Adrenal gland (tissue), 12 donors: ENCODE measurements around the gene CHMP2A. TPM values are rescaled to one million over a fixed set of nuclear protein-coding genes. Genes with fewer than 3 reads are reported as not detected.
A peak's percentile ranks its signal among the peaks of the same experiment; 100 is the strongest.

Source experiments
- DNase-seq, 7 donors: peaks; one replicate each; pipeline ENCODE4 v3.0.0-alpha.2; 2019 to 2020
- H3K27ac ChIP-seq, 5 donors: fragments of 200-600 bp; sonication (generic) in 4 of 5; 1 replicate in 3 of 5; 2 replicates in 2 of 5; pipeline versions ENCODE4 v1.5.1 to v1.8.0; 2016 to 2020; ENCODE audit warnings: mild to moderate bottlenecking in 1 of 5
- H3K27me3 ChIP-seq: fragments of 200-600 bp; 2 replicates; pipeline ENCODE4 v1.8.0; 2021
- H3K36me3 ChIP-seq, 2 donors: fragments of 200-600 bp; replicated peaks in 1 of 2; 1 replicate in 1 of 2; 2 replicates in 1 of 2; pipeline versions ENCODE4 v1.5.1 to v1.8.0; 2018 to 2022
- H3K4me1 ChIP-seq, 2 donors: fragments of 200-600 bp; replicated peaks in 1 of 2; 1 replicate in 1 of 2; 2 replicates in 1 of 2; pipeline versions ENCODE4 v1.5.1 to v1.8.0; 2018 to 2021
- H3K4me3 ChIP-seq, 4 donors: fragments of 200-600 bp; sonication (generic) in 3 of 4; one replicate each; pipeline ENCODE4 v1.5.1; 2016 to 2018
- H3K9me3 ChIP-seq, 3 donors: fragments of 200-600 bp; sonication (generic) in 1 of 3; replicated peaks in 1 of 3; 1 replicate in 2 of 3; 2 replicates in 1 of 3; pipeline versions ENCODE4 v1.5.1 to v1.8.0; 2016 to 2021
- CTCF ChIP-seq, 6 experiments: fragments of 450-650 bp in 4 of 6; fragments of 200-600 bp in 2 of 6; sonication (generic) in 1 of 6; IDR thresholded peaks; 1 replicate in 5 of 6; 2 replicates in 1 of 6; pipeline versions ENCODE4 v1.5.1 to v1.8.0; 2016 to 2021; ENCODE audit warnings: antibody characterized with exemption in 6 of 6, mild to moderate bottlenecking in 2 of 6, moderate library complexity in 1 of 6
- POLR2A ChIP-seq, 2 donors: fragments of 450-650 bp; IDR thresholded peaks; one replicate each; pipeline ENCODE4 v1.6.1; 2017; ENCODE audit warnings: antibody characterized with exemption in 2 of 2, mild to moderate bottlenecking in 2 of 2, moderate library complexity in 1 of 2
- WGBS, 4 donors: extraction: QIAGEN DNeasy Blood & Tissue Kit in 2 of 4; methylation state at CpG; one replicate each; pipeline versions ENCODE4 v1.1.5 to v1.1.7; 2013 to 2017; 5-methylcytosine and 5-hydroxymethylcytosine counted together
- intact Hi-C, 2 donors: fragments of 100-400 bp; cut with DNase I; formaldehyde crosslinking; loops; one replicate each; pipeline versions ENCODE4 v1.14.1 to v1.15.0; 2022 to 2023
- polyA plus RNA-seq, 3 donors: library from polyadenylated mRNA; stranded (reverse); fragments of 200-250 nt in 2 of 3; fragments of 350-450 nt in 1 of 3; fragmentation: Illumina TruSeq in 1 of 3; extraction: RNeasy Lipid Tissue Mini Kit (QIAGEN cat#74804) in 1 of 3; gene quantifications; one replicate each; pipeline ENCODE4 v1.2.3, GENCODE V29; 2013 to 2014
- total RNA-seq, 9 donors: library from RNA; depleted of rRNA in 4 of 9; stranded (reverse); fragments of >200 nt in 4 of 9; fragments of 120-200 nt in 1 of 9; fragmentation: NEBNext Ultra II Directional in 1 of 9; extraction: Animal tissue kit (Norgen Biotek cat#: 25700) in 1 of 9; gene quantifications; one replicate each; pipeline versions ENCODE4 v1.1.0 to v1.2.4, GENCODE V29; 2013 to 2023
- donor health status: healthy with polysubstance abuse.
- donor health status: Bipolar disorder and iron deficiency.
- donor health status: DM: yes; HTN: yes; CAD: no.
- donor health status: DM: no; HTN: no; CAD: no.
- donor health status: DM: no; HTN: no; CAD: no.
- donor health status: DM: yes; HTN: yes; CAD: no.

The CHMP2A gene
- total and polyA plus RNA-seq, 12 donors: 146 to 560 (median 210) TPM

- Histone ChIP-seq H3K4me1 (peaks cover 24 to 31% of the 10 kb centered on the region in 2 donors), H3K9me3 (no peaks in the 10 kb centered on the region), H3K27me3 (no peaks in the 10 kb centered on the region), H3K36me3 (peaks cover 0 to 16% of the 10 kb centered on the region in 2 donors), H3K4me3 (peak overlapping the region; percentile 22 to 82 (median 38)), H3K27ac (peak overlapping the region; percentile 78 to 98 (median 94))
- peak; percentile 58 to 85 (median 75) for DNase-seq
- TF ChIP-seq CTCF (IDR thresholded peaks at IDR 0.05) (peak in 3 of 6 experiments; percentile 43 to 78 (median 70)), POLR2A (IDR thresholded peaks at IDR 0.05) (no peak)
- intact Hi-C loops: no loop called here
- 0% methylated on average over 10 to 14 of the region's 14 CpGs; no CpG with 5 or more reads in 1 of the 4 donors for WGBS, 4 donors
Measured at GRCh38 chr19:58519087-58519354, 35.9 kb downstream of the CHMP2A start.

GRCh38 chr19:58518256-58519086 is 36.4 kb downstream of the CHMP2A start:
- Histone ChIP-seq H3K27me3 (no peaks in the 10 kb centered on the region), H3K4me1 (peaks cover 28 to 36% of the 10 kb centered on the region in 2 donors), H3K9me3 (no peaks in the 10 kb centered on the region), H3K4me3 (peak overlapping the region in 3 of 4 donors; percentile 38 to 82 (median 38)), H3K36me3 (peaks cover 0 to 16% of the 10 kb centered on the region in 2 donors), H3K27ac (peak overlapping the region; percentile 78 to 98 (median 94))
- 5 to 7% (median 7%) methylated on average over 14 to 22 of the region's 22 CpGs for WGBS, 4 donors
- intact Hi-C loops: no loop called here
- TF ChIP-seq CTCF (IDR thresholded peaks at IDR 0.05): peak in 2 of 6 experiments; percentile 53 to 69
- TF ChIP-seq POLR2A (IDR thresholded peaks at IDR 0.05): no peak
- peak in 1 of 7 donors; percentile 12 for DNase-seq

- Histone ChIP-seq H3K4me3 (no peak overlapping the region), H3K36me3 (peaks cover 0 to 16% of the 10 kb centered on the region in 2 donors), H3K9me3 (no peaks in the 10 kb centered on the region), H3K27ac (no peak overlapping the region), H3K4me1 (peaks cover 28 to 37% of the 10 kb centered on the region in 2 donors), H3K27me3 (no peaks in the 10 kb centered on the region)
- intact Hi-C loops: no loop called here
- peak in 2 of 7 donors; percentile 22 to 40 for DNase-seq
- WGBS, 4 donors: 91 to 93% (median 92%) methylated on average over 23 to 65 of the region's 65 CpGs
- no peak for TF ChIP-seq POLR2A (IDR thresholded peaks at IDR 0.05)
- no peak for TF ChIP-seq CTCF (IDR thresholded peaks at IDR 0.05)
Measured at GRCh38 chr19:58516964-58517833, 37.7 kb downstream of the CHMP2A start.

- TF ChIP-seq POLR2A (IDR thresholded peaks at IDR 0.05) (no peak), CTCF (IDR thresholded peaks at IDR 0.05) (no peak)
- H3K9me3 ChIP-seq: no peaks in the 10 kb centered on the region
- intact Hi-C loops: no loop called here
- DNase-seq: peak in 1 of 7 donors; percentile 27
- WGBS, 4 donors: 84 to 87% (median 85%) methylated on average over 6 to 25 of the region's 25 CpGs
- no peaks in the 10 kb centered on the region for H3K27me3 ChIP-seq
- peaks cover 28 to 37% of the 10 kb centered on the region in 2 donors for H3K4me1 ChIP-seq
- no peak overlapping the region for H3K27ac ChIP-seq
- peaks cover 0 to 16% of the 10 kb centered on the region in 2 donors for H3K36me3 ChIP-seq
- H3K4me3 ChIP-seq: no peak overlapping the region
Measured at GRCh38 chr19:58516246-58516836, 38.6 kb downstream of the CHMP2A start.
